DMS53 treated with DMSO at 0.1 percent for 48 hours (cell line): Measurements from ENCODE around the gene PDK4.

Source experiments
- DNase-seq: peaks from one replicate; lab custom pipeline; 2025; ENCODE audit not compliant: unreplicated experiment; lab: John Stamatoyannopoulos, UW

The PDK4 gene

GRCh38 chr7:95535662-95536061 is 60.7 kb downstream of the PDK4 start:
- DNase-seq: no peak

- no peak for DNase-seq
These were observed 61.5 kb downstream of the PDK4 start for GRCh38 chr7:95534796-95535195.
